OCI-LY1 (cell line): Measurements from ENCODE around the gene TTC33.
A peak's percentile ranks its signal among the peaks of the same experiment; 100 is the strongest.

Source experiments
- H2AFZ ChIP-seq: fragments of 200-600 bp; sonication (generic), shearing (Covaris generic); 2 replicates; pipeline ENCODE4 v1.6.0; 2014; ENCODE audit warnings: antibody characterized with exemption, mild to moderate bottlenecking, low read length
- H3F3A ChIP-seq: fragments of 200-600 bp; sonication (generic), shearing (Covaris generic); 2 replicates; pipeline ENCODE4 v1.6.0; 2014; ENCODE audit warnings: mild to moderate bottlenecking, antibody characterized with exemption, low read length, moderate library complexity; ENCODE audit not compliant: insufficient read depth
- H3K27ac ChIP-seq: fragments of 200-600 bp; sonication (generic); 2 replicates; pipeline ENCODE4 v1.5.1; 2014; ENCODE audit warnings: low read length, mixed run types, mild to moderate bottlenecking, low read depth; ENCODE audit not compliant: poor library complexity, severe bottlenecking
- H3K27me3 ChIP-seq: fragments of 200-600 bp; sonication (generic); 2 replicates; pipeline ENCODE4 v1.6.0; 2014; ENCODE audit warnings: antibody characterized with exemption, mild to moderate bottlenecking, low read length, moderate library complexity; ENCODE audit not compliant: insufficient read depth
- H3K36me3 ChIP-seq: fragments of 200-600 bp; sonication (generic); 2 replicates; pipeline ENCODE4 v1.6.1; 2014; ENCODE audit warnings: mild to moderate bottlenecking, antibody characterized with exemption, low read length, moderate library complexity, mixed read lengths; ENCODE audit not compliant: insufficient read depth
- H3K4me1 ChIP-seq: fragments of 200-600 bp; sonication (generic); 2 replicates; pipeline ENCODE4 v1.5.1; 2014; ENCODE audit warnings: mild to moderate bottlenecking, low read length, moderate library complexity; ENCODE audit not compliant: insufficient read depth, severe bottlenecking
- H3K4me2 ChIP-seq: fragments of 200-600 bp; sonication (generic), shearing (Covaris generic); 2 replicates; pipeline ENCODE4 v1.6.1; 2014; ENCODE audit warnings: low read length
- H3K4me3 ChIP-seq: fragments of 200-600 bp; sonication (generic); 2 replicates; pipeline ENCODE4 v1.5.1; 2014; ENCODE audit warnings: low read length, low read depth, mild to moderate bottlenecking, mixed read lengths; ENCODE audit not compliant: poor library complexity, severe bottlenecking
- H3K79me2 ChIP-seq: fragments of 200-600 bp; shearing (Covaris generic); 2 replicates; pipeline ENCODE4 v1.6.1; 2016; ENCODE audit warnings: mixed run types, low read length, mixed read lengths; ENCODE audit not compliant: insufficient read depth
- H3K9ac ChIP-seq: fragments of 200-600 bp; sonication (generic), shearing (Covaris generic); 2 replicates; pipeline ENCODE4 v1.6.1; 2014; ENCODE audit warnings: mild to moderate bottlenecking, low read length, mixed read lengths
- H3K9me2 ChIP-seq: fragments of 200-600 bp; sonication (generic), shearing (Covaris generic); 2 replicates; pipeline ENCODE4 v1.6.1; 2014; ENCODE audit warnings: low read depth, mild to moderate bottlenecking, low read length, mixed read lengths
- H3K9me3 ChIP-seq: fragments of 200-600 bp; shearing (Covaris generic); 2 replicates; pipeline ENCODE4 v1.6.1; 2014; ENCODE audit warnings: low read length, mixed read lengths
- H4K20me1 ChIP-seq: fragments of 200-600 bp; sonication (generic), shearing (Covaris generic); 2 replicates; pipeline ENCODE4 v1.6.0; 2016; ENCODE audit warnings: mild to moderate bottlenecking, low read length; ENCODE audit not compliant: insufficient read depth
- CTCF ChIP-seq: fragments of 200-600 bp; sonication (generic), shearing (Covaris generic); IDR thresholded peaks from 2 replicates; pipeline ENCODE4 v1.5.1; 2017; ENCODE audit warnings: mild to moderate bottlenecking, antibody characterized with exemption, low read length, moderate library complexity, mixed read lengths
- EZH2 ChIP-seq: fragments of 200-600 bp; sonication (generic), shearing (Covaris generic); IDR thresholded peaks from 2 replicates; pipeline ENCODE4 v1.8.0; 2017; ENCODE audit warnings: borderline replicate concordance, mixed run types, mild to moderate bottlenecking, antibody characterized with exemption, low read length, moderate library complexity, mixed read lengths

The TTC33 gene

GRCh38 chr5:40687321-40687720 is 68.4 kb downstream of the TTC33 start:
- H3K9me2 ChIP-seq = no peaks in the 10 kb centered on the region
- H3K9ac ChIP-seq = peak overlapping the region; percentile 17; the same call in 1 of the 2 replicates
- no peak overlapping the region for H2AFZ ChIP-seq
- no peak overlapping the region for H3K4me3 ChIP-seq
- TF ChIP-seq EZH2 (no peak), CTCF (no peak)
- H3K79me2 ChIP-seq = peaks cover 69% of the 10 kb centered on the region
- peaks cover 65% of the 10 kb centered on the region for H3K4me1 ChIP-seq
- H3K27me3 ChIP-seq = no peaks in the 10 kb centered on the region
- H3K36me3 ChIP-seq = peaks cover 46% of the 10 kb centered on the region
- H3F3A ChIP-seq = no peaks in the 10 kb centered on the region
- H4K20me1 ChIP-seq = no peaks in the 10 kb centered on the region
- peak overlapping the region; percentile 48 for H3K4me2 ChIP-seq
- H3K27ac ChIP-seq = peak overlapping the region; percentile 39
- H3K9me3 ChIP-seq = no peaks in the 10 kb centered on the region

- Histone ChIP-seq H3K4me2 (peak overlapping the region; percentile 63), H3K4me3 (no peak overlapping the region), H3K4me1 (peaks cover 78% of the 10 kb centered on the region), H3K9me2 (no peaks in the 10 kb centered on the region), H3K36me3 (peaks cover 46% of the 10 kb centered on the region), H4K20me1 (no peaks in the 10 kb centered on the region), H3K27me3 (no peaks in the 10 kb centered on the region), H3K9ac (no peak overlapping the region), H3K79me2 (peaks cover 80% of the 10 kb centered on the region), H3K27ac (no peak overlapping the region), H3K9me3 (no peaks in the 10 kb centered on the region), H3F3A (no peaks in the 10 kb centered on the region), H2AFZ (no peak overlapping the region)
- no peak for TF ChIP-seq CTCF
- TF ChIP-seq EZH2 = no peak
Observed at GRCh38 chr5:40685976-40686486, 69.7 kb downstream of the TTC33 start.

- Histone ChIP-seq H3F3A (no peaks in the 10 kb centered on the region), H4K20me1 (no peaks in the 10 kb centered on the region), H3K9ac (no peak overlapping the region), H3K9me3 (no peaks in the 10 kb centered on the region), H3K27me3 (no peaks in the 10 kb centered on the region), H3K79me2 (peaks cover 82% of the 10 kb centered on the region), H3K27ac (peak overlapping the region; percentile 3), H3K4me2 (peak overlapping the region; percentile 63), H3K36me3 (peaks cover 41% of the 10 kb centered on the region), H2AFZ (no peak overlapping the region), H3K4me1 (peaks cover 79% of the 10 kb centered on the region), H3K4me3 (peak overlapping the region; percentile 45), H3K9me2 (no peaks in the 10 kb centered on the region)
- no peak for TF ChIP-seq CTCF
- TF ChIP-seq EZH2 = no peak
Observed at GRCh38 chr5:40685193-40685592, 70.6 kb downstream of the TTC33 start.
